Natural killer cell (primary cell): Measurements from ENCODE around the gene KCTD19. TPM values are rescaled to one million over a fixed set of nuclear protein-coding genes. Genes with fewer than 3 reads are reported as not detected.

ENCODE experiments used
- ATAC-seq, 3 donors: fragments of 150-1000 bp in 2 of 3; fragments of 200-7000 bp in 1 of 3; cut with Tn5 transposase; 1 replicate in 1 of 3; 2 replicates in 2 of 3; pipeline ENCODE4 v1.10.0; 2021; ENCODE audit warnings: mild to moderate bottlenecking in 2 of 3, moderate library complexity in 2 of 3
- DNase-seq, 2 donors: peaks; one replicate each; pipeline versions ENCODE4 v3.0.0 to v3.0.0-alpha.2; 2013 to 2021; ENCODE audit warnings: mixed read lengths in 1 of 2
- H3K27ac ChIP-seq: one replicate; pipeline ENCODE4 v1.5.1; 2013; ENCODE audit warnings: mild to moderate bottlenecking, low read length
- H3K27me3 ChIP-seq: one replicate; pipeline ENCODE4 v1.6.1; 2013; ENCODE audit warnings: low read length; ENCODE audit not compliant: control insufficient read depth, insufficient read depth
- H3K36me3 ChIP-seq: one replicate; pipeline ENCODE4 v1.6.1; 2013; ENCODE audit warnings: low read length; ENCODE audit not compliant: control insufficient read depth, insufficient read depth
- H3K4me1 ChIP-seq: one replicate; pipeline ENCODE4 v1.6.1; 2013; ENCODE audit warnings: low read length; ENCODE audit not compliant: control insufficient read depth, insufficient read depth
- H3K4me3 ChIP-seq: one replicate; pipeline ENCODE4 v1.5.1; 2013; ENCODE audit warnings: low read length
- H3K9me3 ChIP-seq: one replicate; pipeline ENCODE4 v1.6.1; 2013; ENCODE audit warnings: low read length; ENCODE audit not compliant: control insufficient read depth, insufficient read depth
- H3K27ac Mint-ChIP-seq, 2 donors: one replicate each; pipeline ENCODE4 v1.8.0; 2022; ENCODE audit warnings: mild to moderate bottlenecking in 2 of 2, mixed read lengths in 2 of 2, moderate library complexity in 1 of 2
- H3K27me3 Mint-ChIP-seq, 2 donors: one replicate each; pipeline ENCODE4 v1.8.0; 2022; ENCODE audit warnings: low read depth in 2 of 2, mixed read lengths in 2 of 2
- H3K36me3 Mint-ChIP-seq: one replicate; pipeline ENCODE4 v1.8.0; 2022; ENCODE audit warnings: mixed read lengths
- H3K4me1 Mint-ChIP-seq, 2 donors: one replicate each; pipeline ENCODE4 v1.8.0; 2022; ENCODE audit warnings: mixed read lengths in 2 of 2
- H3K4me3 Mint-ChIP-seq: one replicate; pipeline ENCODE4 v1.8.0; 2022; ENCODE audit warnings: mild to moderate bottlenecking, moderate library complexity, mixed read lengths
- H3K9me3 Mint-ChIP-seq, 2 donors: one replicate each; pipeline ENCODE4 v1.8.0; 2022; ENCODE audit warnings: mixed read lengths in 2 of 2
- CTCF ChIP-seq: fragments of 200-600 bp; IDR thresholded peaks from one replicate; pipeline ENCODE4 v1.8.0; 2022; ENCODE audit warnings: antibody characterized with exemption
- WGBS: methylation state at CpG from one replicate; pipeline ENCODE4 v1.1.7; 2013; ENCODE audit warnings: missing lambda C conversion rate; ENCODE audit not compliant: insufficient coverage; 5-methylcytosine and 5-hydroxymethylcytosine counted together
- intact Hi-C: fragments of 100-400 bp; cut with micrococcal nuclease; formaldehyde crosslinking; loops from one replicate; pipeline ENCODE4 v1.14.2; 2022
- total RNA-seq, 4 donors: library from RNA; stranded (reverse); fragments of 120-200 nt in 1 of 4; gene quantifications; one replicate each; pipeline versions ENCODE4 v1.2.3 to v1.2.4, GENCODE V29; 2013 to 2022

The KCTD19 gene
- total RNA-seq, 3 donors from 2014 or later (not counting 1 experiment from before 2014, with no cell fraction given) = not detected

DNA sequence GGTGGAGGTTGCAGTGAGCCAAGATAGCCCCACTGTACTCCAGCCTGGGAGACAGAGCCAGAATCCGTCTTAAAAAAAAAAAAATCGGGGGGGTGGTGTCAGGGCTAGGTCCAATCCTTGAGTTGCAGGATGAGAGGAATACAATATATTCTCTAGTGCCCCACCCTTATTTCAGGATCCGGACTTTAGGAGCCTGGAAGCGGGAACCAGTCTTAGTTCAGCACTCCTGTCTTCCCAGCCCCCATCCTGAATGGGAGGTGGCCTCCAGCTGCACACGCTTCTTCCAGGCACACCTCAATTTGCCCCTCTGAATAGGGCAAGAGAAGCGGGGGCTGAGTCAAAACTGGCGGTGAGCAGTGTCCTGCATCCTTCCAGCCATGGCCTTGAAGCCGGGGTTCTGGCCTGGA, 80.9 kb downstream of the KCTD19 start:
- peak overlapping the region; percentile 96 for H3K4me3 Mint-ChIP-seq
- 52% methylated on average over 7 of the region's 8 CpGs for WGBS
- ATAC-seq (no peak), DNase-seq (no peak)
- no peaks in the 10 kb centered on the region for H3K9me3 Mint-ChIP-seq
- Histone ChIP-seq H3K9me3 (no peaks in the 10 kb centered on the region), H3K4me3 (peak overlapping the region; percentile 65), H3K27me3 (peaks cover 16% of the 10 kb centered on the region), H3K36me3 (no peaks in the 10 kb centered on the region), H3K4me1 (peaks cover 57% of the 10 kb centered on the region), H3K27ac (peak overlapping the region; percentile 56)
- peak overlapping the region; percentile 94 to 98 for H3K27ac Mint-ChIP-seq
- peaks cover 33 to 64% of the 10 kb centered on the region in 2 donors for H3K4me1 Mint-ChIP-seq
- TF ChIP-seq CTCF = no peak
- intact Hi-C loops = loop anchor here (2.0 kb wide), 1 partner anchor 63 kb away; the partner anchor contains the start of gene MATCAP1
- peaks cover 14 to 24% of the 10 kb centered on the region in 2 donors for H3K27me3 Mint-ChIP-seq
- no peaks in the 10 kb centered on the region for H3K36me3 Mint-ChIP-seq

DNA sequence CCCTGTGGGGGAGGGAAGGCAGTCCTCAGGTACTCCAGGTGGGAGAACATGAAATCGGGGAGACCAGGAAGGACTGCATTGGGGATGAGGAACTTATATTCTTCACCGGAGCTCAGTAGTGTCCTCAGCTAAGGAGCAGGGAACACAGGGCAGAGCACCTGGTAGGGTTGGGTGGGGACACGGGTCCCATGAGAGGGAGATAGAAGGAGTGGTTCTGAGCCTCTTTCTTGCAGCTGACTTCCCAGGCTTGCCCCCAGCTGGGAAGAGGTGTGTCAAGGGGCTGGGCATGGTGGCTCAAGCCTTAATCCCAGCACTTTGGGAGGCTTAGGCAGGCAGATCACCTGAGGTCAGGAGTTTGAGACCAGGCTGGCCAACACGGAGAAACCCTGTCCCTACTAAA, 81.4 kb downstream of the KCTD19 start:
- Histone ChIP-seq H3K4me3 (no peak overlapping the region), H3K36me3 (no peaks in the 10 kb centered on the region), H3K9me3 (no peaks in the 10 kb centered on the region), H3K27ac (peak overlapping the region; percentile 79), H3K4me1 (peaks cover 57% of the 10 kb centered on the region), H3K27me3 (peaks cover 12% of the 10 kb centered on the region)
- ATAC-seq (no peak), DNase-seq (no peak)
- H3K9me3 Mint-ChIP-seq = no peaks in the 10 kb centered on the region
- peaks cover 9 to 20% of the 10 kb centered on the region in 2 donors for H3K27me3 Mint-ChIP-seq
- H3K4me1 Mint-ChIP-seq = peaks cover 33 to 64% of the 10 kb centered on the region in 2 donors
- intact Hi-C loops = no loop called here
- no peaks in the 10 kb centered on the region for H3K36me3 Mint-ChIP-seq
- WGBS = 40% methylated on average over 4 of the region's 4 CpGs
- no peak for TF ChIP-seq CTCF
- peak overlapping the region; percentile 96 for H3K4me3 Mint-ChIP-seq
- H3K27ac Mint-ChIP-seq = peak overlapping the region; percentile 94 to 98

- intact Hi-C loops = no loop called here
- no peaks in the 10 kb centered on the region for H3K9me3 Mint-ChIP-seq
- DNase-seq (peak; percentile 66 to 89), ATAC-seq (peak; percentile 59 to 80 (median 65))
- H3K27me3 Mint-ChIP-seq = peaks cover 3 to 14% of the 10 kb centered on the region in 2 donors
- peaks cover 57% of the 10 kb centered on the region for H3K4me1 ChIP-seq
- peaks cover 37 to 66% of the 10 kb centered on the region in 2 donors for H3K4me1 Mint-ChIP-seq
- H3K27me3 ChIP-seq = peaks cover 6% of the 10 kb centered on the region
- H3K27ac Mint-ChIP-seq = peak overlapping the region; percentile 94 to 98
- peak overlapping the region; percentile 96 for H3K4me3 Mint-ChIP-seq
- H3K36me3 ChIP-seq = peaks cover 2% of the 10 kb centered on the region
- 9% methylated on average over 4 of the region's 5 CpGs for WGBS
- H3K9me3 ChIP-seq = no peaks in the 10 kb centered on the region
- no peaks in the 10 kb centered on the region for H3K36me3 Mint-ChIP-seq
- no peak for TF ChIP-seq CTCF
- peak overlapping the region; percentile 79 for H3K27ac ChIP-seq
- H3K4me3 ChIP-seq = no peak overlapping the region
Measured at GRCh38 chr16:67244387-67245185, 82.0 kb downstream of the KCTD19 start.
